HepG2 (cell line): ENCODE measurements around the gene CDK5RAP2. TPM values are rescaled to one million over a fixed set of nuclear protein-coding genes. Genes with fewer than 3 reads are reported as not detected.

Experiments used
- E2F2 ChIP-seq: sonication (generic); formaldehyde crosslinking; IDR thresholded peaks from 2 replicates; pipeline ENCODE4 v1.4.0; 2020; ENCODE audit warnings: missing genetic modification reagents, borderline replicate concordance
- FOSL1 ChIP-seq: sonication (generic); formaldehyde crosslinking; IDR thresholded peaks from 2 replicates; pipeline ENCODE4 v1.9.0; 2021; ENCODE audit warnings: missing genetic modification reagents, borderline replicate concordance
- JDP2 ChIP-seq: sonication (generic); formaldehyde crosslinking; IDR thresholded peaks from 2 replicates; pipeline ENCODE4 v1.8.1; 2022; ENCODE audit warnings: missing genetic modification reagents, borderline replicate concordance
- KAT2B ChIP-seq: fragments of 150-350 bp; IDR thresholded peaks from 2 replicates; pipeline ENCODE4 v1.6.1; 2014; ENCODE audit warnings: low read depth, low read length, borderline replicate concordance
- MBNL3 ChIP-seq: fragments of 250-450 bp; sonication (Bioruptor Pico); conservative IDR thresholded peaks from 2 replicates; pipeline ENCODE4 v1.8.0; 2022; ENCODE audit warnings: mild to moderate bottlenecking, inconsistent platforms
- RBM39 ChIP-seq: fragments of 200-400 bp; formaldehyde crosslinking; IDR thresholded peaks from one replicate; pipeline ENCODE4 v1.6.1; 2018; ENCODE audit warnings: antibody characterized with exemption, mild to moderate bottlenecking, low read depth, low read length; ENCODE audit not compliant: poor library complexity, severe bottlenecking
- RFX3 ChIP-seq: IDR thresholded peaks from 2 replicates; pipeline ENCODE4 v1.6.1; 2016; ENCODE audit warnings: missing biosample characterization, missing genetic modification reagents
- SP5 ChIP-seq: IDR thresholded peaks from 2 replicates; pipeline ENCODE4 v1.6.1; 2016; ENCODE audit warnings: low read depth, borderline replicate concordance
- ZBTB49 ChIP-seq: sonication (generic); formaldehyde crosslinking; IDR thresholded peaks from 2 replicates; pipeline ENCODE4 v1.4.0; 2020; ENCODE audit warnings: missing genetic modification reagents, borderline replicate concordance
- ZC3H4 ChIP-seq: sonication (generic); formaldehyde crosslinking; IDR thresholded peaks from 2 replicates; pipeline ENCODE4 v1.4.0; 2020; ENCODE audit warnings: missing genetic modification reagents, borderline replicate concordance
- ZFP90 ChIP-seq: sonication (generic); formaldehyde crosslinking; IDR thresholded peaks from 2 replicates; pipeline ENCODE4 v1.8.0; 2022; ENCODE audit warnings: missing genetic modification reagents, mild to moderate bottlenecking, inconsistent platforms, borderline replicate concordance
- ZFYVE20 ChIP-seq: sonication (generic); formaldehyde crosslinking; IDR thresholded peaks from 2 replicates; pipeline ENCODE4 v1.8.0; 2023; ENCODE audit warnings: low read depth, mild to moderate bottlenecking, moderate library complexity, missing genetic modification reagents, borderline replicate concordance
- ZNF235 ChIP-seq: sonication (generic); formaldehyde crosslinking; IDR thresholded peaks from 2 replicates; pipeline ENCODE4 v1.8.1; 2023; ENCODE audit warnings: mild to moderate bottlenecking, missing genetic modification reagents, borderline replicate concordance
- ZNF253 ChIP-seq: sonication (generic); formaldehyde crosslinking; IDR thresholded peaks from 2 replicates; pipeline ENCODE4 v1.8.0; 2022; ENCODE audit warnings: mild to moderate bottlenecking, missing genetic modification reagents, borderline replicate concordance
- ZNF768 ChIP-seq: sonication (generic); formaldehyde crosslinking; IDR thresholded peaks from 2 replicates; pipeline ENCODE4 v1.4.0; 2020; ENCODE audit warnings: missing genetic modification reagents
- ZSCAN21 ChIP-seq: sonication (generic); formaldehyde crosslinking; IDR thresholded peaks from 2 replicates; pipeline ENCODE4 v1.8.0; 2022; ENCODE audit warnings: mild to moderate bottlenecking, missing genetic modification reagents, moderate library complexity, borderline replicate concordance
- ZUFSP ChIP-seq: sonication (generic); formaldehyde crosslinking; IDR thresholded peaks from 2 replicates; pipeline ENCODE4 v1.9.0; 2021; ENCODE audit warnings: missing genetic modification reagents, mild to moderate bottlenecking, borderline replicate concordance
- polyA plus RNA-seq, 8 experiments: library from polyadenylated mRNA; depleted of rRNA in 3 of 8; stranded (reverse) in 7 of 8; unstranded in 1 of 8; fragments of >200 nt; fragmentation: Illumina TruSeq in 4 of 8; extraction: Trizol in 4 of 8; gene quantifications; 2 replicates each; pipeline versions ENCODE4 v1.2.1 to v1.2.3, GENCODE V29; 2011 to 2016; ENCODE audit warnings: low read depth in 4 of 8, missing spikeins in 1 of 8, mixed read lengths in 1 of 8; ENCODE audit not compliant: insufficient read depth in 1 of 8
- total RNA-seq, 5 experiments: library from RNA; depleted of rRNA; stranded (reverse); fragments of >200 nt; fragmentation: Illumina TruSeq; extraction: Trizol; gene quantifications; 2 replicates each; pipeline ENCODE4 v1.2.3, GENCODE V29; 2016; ENCODE audit warnings: low read depth in 1 of 5

Gene CDK5RAP2
- total and polyA plus RNA-seq, 2 of the 13 experiments (the other 11 are each of a cell fraction or from before 2014, with no cell fraction given): 31.8 to 42.2 TPM

GRCh38 chr9:120386390-120387131 lies 193.4 kb downstream of the CDK5RAP2 start (continued):
- TF ChIP-seq FOSL1 (CRISPR knock-in tag) (no peak), ZFP90 (no peak), E2F2 (CRISPR knock-in tag) (no peak), ZNF235 (CRISPR knock-in tag) (no peak), RBM39 (no peak), ZNF768 (CRISPR knock-in tag) (0 out of 2 replicates have a peak, but pooled peaks have one; percentile 11), KAT2B (no peak), ZUFSP (CRISPR knock-in tag) (no peak), ZSCAN21 (CRISPR knock-in tag) (peak; percentile 14; the same call in 1 of the 2 replicates), SP5 (CRISPR knock-in tag) (peak; percentile 12; the same call in 1 of the 2 replicates), ZNF253 (CRISPR knock-in tag) (no peak), JDP2 (CRISPR knock-in tag) (no peak), MBNL3 (CRISPR knock-in tag) (no peak), ZC3H4 (CRISPR knock-in tag) (no peak), ZBTB49 (CRISPR knock-in tag) (no peak), RFX3 (CRISPR knock-in tag) (no peak), ZFYVE20 (CRISPR knock-in tag) (no peak)
